ENCODE measurements around the gene METAP2.

Gene METAP2

GRCh38 chr12:95553197-95553943 is 79.4 kb downstream of the METAP2 start:
- no peak for ATAC-seq (ENCODE audit: low read depth)
- H3K4me1 ChIP-seq (ENCODE audit: insufficient read depth, poor library complexity, severe bottlenecking): no peaks in the 10 kb centered on the region
- no peak overlapping the region for H3K27ac ChIP-seq (ENCODE audit: poor library complexity, severe bottlenecking)
- no peaks in the 10 kb centered on the region for H3K36me3 ChIP-seq (ENCODE audit: low read depth)
- peaks cover 8% of the 10 kb centered on the region for H3K9me3 ChIP-seq (ENCODE audit: severe bottlenecking)
- no peak overlapping the region for H3K4me3 ChIP-seq (ENCODE audit: severe bottlenecking)
- TF ChIP-seq CTCF (IDR thresholded peaks at IDR 0.05; ENCODE audit: poor library complexity, severe bottlenecking): no peak
- no peak for DNase-seq (ENCODE audit: low spot score)
- H3K27me3 ChIP-seq (ENCODE audit: insufficient read depth, poor library complexity, severe bottlenecking): no peaks in the 10 kb centered on the region

- no peak overlapping the region for H3K27ac ChIP-seq (ENCODE audit: poor library complexity, severe bottlenecking)
- TF ChIP-seq CTCF (IDR thresholded peaks at IDR 0.05; ENCODE audit: poor library complexity, severe bottlenecking): no peak
- ATAC-seq (ENCODE audit: low read depth) (no peak), DNase-seq (ENCODE audit: low spot score) (no peak)
- H3K36me3 ChIP-seq (ENCODE audit: low read depth): no peaks in the 10 kb centered on the region
- H3K4me3 ChIP-seq (ENCODE audit: severe bottlenecking): no peak overlapping the region
- no peaks in the 10 kb centered on the region for H3K4me1 ChIP-seq (ENCODE audit: insufficient read depth, poor library complexity, severe bottlenecking)
- H3K9me3 ChIP-seq (ENCODE audit: severe bottlenecking): peaks cover under 1% of the 10 kb centered on the region
- H3K27me3 ChIP-seq (ENCODE audit: insufficient read depth, poor library complexity, severe bottlenecking): no peaks in the 10 kb centered on the region
Measured at GRCh38 chr12:95554532-95555071, 80.7 kb downstream of the METAP2 start.

GRCh38 chr12:95557625-95558024 is 83.7 kb downstream of the METAP2 start:
- no peaks in the 10 kb centered on the region for H3K4me1 ChIP-seq (ENCODE audit: insufficient read depth, poor library complexity, severe bottlenecking)
- no peaks in the 10 kb centered on the region for H3K27me3 ChIP-seq (ENCODE audit: insufficient read depth, poor library complexity, severe bottlenecking)
- H3K9me3 ChIP-seq (ENCODE audit: severe bottlenecking): no peaks in the 10 kb centered on the region
- TF ChIP-seq CTCF (IDR thresholded peaks at IDR 0.05; ENCODE audit: poor library complexity, severe bottlenecking): no peak
- H3K27ac ChIP-seq (ENCODE audit: poor library complexity, severe bottlenecking): no peak overlapping the region
- DNase-seq (ENCODE audit: low spot score) (no peak), ATAC-seq (ENCODE audit: low read depth) (no peak)
- no peaks in the 10 kb centered on the region for H3K36me3 ChIP-seq (ENCODE audit: low read depth)
- no peak overlapping the region for H3K4me3 ChIP-seq (ENCODE audit: severe bottlenecking)

All from RWPE2 (cell line).